Nephron progenitor cell (in vitro differentiated cells): ENCODE results near the gene MAPK13.

Source experiments
- DNase-seq: peaks from one replicate; pipeline ENCODE4 v3.0.0; 2021
- H3K27ac Mint-ChIP-seq: 2 replicates; pipeline ENCODE4 v1.8.0; 2021; ENCODE audit warnings: mild to moderate bottlenecking, moderate library complexity, mixed read lengths
- H3K27me3 Mint-ChIP-seq: 2 replicates; pipeline ENCODE4 v1.8.0; 2021; ENCODE audit warnings: mild to moderate bottlenecking, low read depth, mixed read lengths; ENCODE audit not compliant: poor library complexity
- H3K36me3 Mint-ChIP-seq: 2 replicates; pipeline ENCODE4 v1.8.0; 2021; ENCODE audit warnings: low read depth, mixed read lengths
- H3K4me1 Mint-ChIP-seq: 2 replicates; pipeline ENCODE4 v1.8.0; 2021; ENCODE audit warnings: mixed read lengths
- H3K4me3 Mint-ChIP-seq: 2 replicates; pipeline ENCODE4 v1.8.0; 2021; ENCODE audit warnings: mild to moderate bottlenecking, moderate library complexity, mixed read lengths
- H3K9me3 Mint-ChIP-seq: 2 replicates; pipeline ENCODE4 v1.8.0; 2021; ENCODE audit warnings: mild to moderate bottlenecking, moderate library complexity, mixed read lengths
- CTCF ChIP-seq: fragments of 200-600 bp; sonication (generic); IDR thresholded peaks from 2 replicates; pipeline ENCODE4 v1.5.0; 2021; ENCODE audit warnings: antibody characterized with exemption

MAPK13 gene

GRCh38 chr6:36111526-36111925 is 18.8 kb upstream of the MAPK13 start:
- peak overlapping the region; percentile 94 for H3K27ac Mint-ChIP-seq
- peaks cover 48% of the 10 kb centered on the region for H3K36me3 Mint-ChIP-seq
- no peak for TF ChIP-seq CTCF
- no peaks in the 10 kb centered on the region for H3K9me3 Mint-ChIP-seq
- no peak overlapping the region for H3K4me3 Mint-ChIP-seq
- H3K4me1 Mint-ChIP-seq = peaks cover 18% of the 10 kb centered on the region
- no peak for DNase-seq
- H3K27me3 Mint-ChIP-seq = no peaks in the 10 kb centered on the region

- Mint-ChIP-seq H3K36me3 (peaks cover 38% of the 10 kb centered on the region), H3K4me3 (no peak overlapping the region), H3K27ac (peak overlapping the region; percentile 74), H3K9me3 (no peaks in the 10 kb centered on the region), H3K27me3 (no peaks in the 10 kb centered on the region), H3K4me1 (peaks cover 21% of the 10 kb centered on the region)
- no peak for TF ChIP-seq CTCF
- DNase-seq = no peak
Measured at GRCh38 chr6:36113049-36113448, 17.3 kb upstream of the MAPK13 start.

- no peak for TF ChIP-seq CTCF
- H3K36me3 Mint-ChIP-seq = peaks cover 31% of the 10 kb centered on the region
- H3K27me3 Mint-ChIP-seq = no peaks in the 10 kb centered on the region
- no peaks in the 10 kb centered on the region for H3K9me3 Mint-ChIP-seq
- H3K27ac Mint-ChIP-seq = peak overlapping the region; percentile 70
- H3K4me1 Mint-ChIP-seq = peaks cover 21% of the 10 kb centered on the region
- no peak overlapping the region for H3K4me3 Mint-ChIP-seq
- no peak for DNase-seq
Measured at GRCh38 chr6:36113703-36114102, 16.6 kb upstream of the MAPK13 start.

- peaks cover 21% of the 10 kb centered on the region for H3K4me1 Mint-ChIP-seq
- H3K9me3 Mint-ChIP-seq = no peaks in the 10 kb centered on the region
- DNase-seq = no peak
- H3K4me3 Mint-ChIP-seq = no peak overlapping the region
- H3K36me3 Mint-ChIP-seq = peaks cover 25% of the 10 kb centered on the region
- no peaks in the 10 kb centered on the region for H3K27me3 Mint-ChIP-seq
- TF ChIP-seq CTCF = no peak
- H3K27ac Mint-ChIP-seq = peak overlapping the region; percentile 8
Measured at GRCh38 chr6:36114798-36115408, 15.4 kb upstream of the MAPK13 start.

- no peak for DNase-seq
- Mint-ChIP-seq H3K36me3 (peaks cover 22% of the 10 kb centered on the region), H3K4me3 (no peak overlapping the region), H3K27ac (no peak overlapping the region), H3K27me3 (peaks cover under 1% of the 10 kb centered on the region), H3K9me3 (no peaks in the 10 kb centered on the region), H3K4me1 (peaks cover 24% of the 10 kb centered on the region)
- TF ChIP-seq CTCF = no peak
Measured at GRCh38 chr6:36115412-36115811, 14.9 kb upstream of the MAPK13 start.
